Ectodermal cell (in vitro differentiated cells): ENCODE results near the gene MOK.

Experiments used
- H3K27ac ChIP-seq: 2 replicates; pipeline ENCODE4 v1.7.0; 2013; ENCODE audit warnings: mild to moderate bottlenecking, low read depth, low read length; ENCODE audit not compliant: insufficient read depth, poor library complexity, severe bottlenecking
- H3K27me3 ChIP-seq: 2 replicates; pipeline ENCODE4 v1.7.0; 2013; ENCODE audit warnings: mild to moderate bottlenecking, low read length; ENCODE audit not compliant: insufficient read depth, control insufficient read depth, poor library complexity, severe bottlenecking
- H3K36me3 ChIP-seq: one replicate; pipeline ENCODE4 v1.7.0; 2013; ENCODE audit warnings: low read length; ENCODE audit not compliant: control insufficient read depth, insufficient read depth
- H3K4me1 ChIP-seq: one replicate; pipeline ENCODE4 v1.7.0; 2013; ENCODE audit warnings: low read length; ENCODE audit not compliant: control insufficient read depth, insufficient read depth
- H3K4me3 ChIP-seq: 2 replicates; pipeline ENCODE4 v1.7.0; 2013; ENCODE audit warnings: low read depth, low read length, control low read depth; ENCODE audit not compliant: insufficient read depth
- H3K9me3 ChIP-seq: 2 replicates; pipeline ENCODE4 v1.7.0; 2013; ENCODE audit warnings: mild to moderate bottlenecking, low read length, moderate library complexity; ENCODE audit not compliant: control insufficient read depth
- WGBS, 2 experiments: methylation state at CpG; one replicate each; pipeline ENCODE4 v1.1.7; 2013; ENCODE audit warnings: missing lambda C conversion rate in 2 of 2; 5-methylcytosine and 5-hydroxymethylcytosine counted together

The MOK gene

GRCh38 chr14:102207831-102208365, 97.1 kb downstream of the MOK start:
- no peaks in the 10 kb centered on the region for H3K27me3 ChIP-seq
- 92 to 96% methylated on average over 13 of the region's 13 CpGs for WGBS, 2 experiments
- no peaks in the 10 kb centered on the region for H3K9me3 ChIP-seq
- H3K36me3 ChIP-seq = peaks cover 14% of the 10 kb centered on the region
- H3K4me3 ChIP-seq = no peak overlapping the region
- no peak overlapping the region for H3K27ac ChIP-seq
- H3K4me1 ChIP-seq = no peaks in the 10 kb centered on the region

- Histone ChIP-seq H3K9me3 (no peaks in the 10 kb centered on the region), H3K27me3 (no peaks in the 10 kb centered on the region), H3K27ac (no peak overlapping the region), H3K4me1 (no peaks in the 10 kb centered on the region), H3K36me3 (peaks cover 14% of the 10 kb centered on the region), H3K4me3 (no peak overlapping the region)
- 86 to 87% methylated on average over 8 of the region's 8 CpGs for WGBS, 2 experiments
Measured at GRCh38 chr14:102206918-102207317, 98.0 kb downstream of the MOK start.

DNA sequence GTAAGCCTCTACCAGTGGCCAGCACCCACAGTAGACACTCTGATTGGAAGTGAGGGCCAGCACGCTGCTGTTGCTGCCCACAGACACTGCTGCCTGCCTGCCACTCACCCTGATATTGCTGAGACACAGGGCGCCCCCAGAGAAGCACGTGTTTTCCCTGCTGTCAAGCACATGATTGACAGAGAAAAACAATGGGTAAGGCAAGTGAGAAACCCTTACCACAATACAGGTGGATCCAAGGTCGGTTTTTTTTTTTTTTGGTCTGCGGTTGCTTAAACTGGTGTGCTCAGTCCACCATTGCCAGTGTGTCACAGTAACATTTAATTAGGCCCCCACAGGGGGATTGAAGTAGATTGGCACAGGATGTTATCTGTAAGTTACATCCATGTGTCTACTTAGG, 99.4 kb downstream of the MOK start:
- 92 to 94% methylated on average over 4 to 5 of the region's 5 CpGs for WGBS, 2 experiments
- Histone ChIP-seq H3K4me3 (no peak overlapping the region), H3K36me3 (peaks cover 6% of the 10 kb centered on the region), H3K4me1 (no peaks in the 10 kb centered on the region), H3K27ac (no peak overlapping the region), H3K9me3 (no peaks in the 10 kb centered on the region), H3K27me3 (no peaks in the 10 kb centered on the region)

DNA sequence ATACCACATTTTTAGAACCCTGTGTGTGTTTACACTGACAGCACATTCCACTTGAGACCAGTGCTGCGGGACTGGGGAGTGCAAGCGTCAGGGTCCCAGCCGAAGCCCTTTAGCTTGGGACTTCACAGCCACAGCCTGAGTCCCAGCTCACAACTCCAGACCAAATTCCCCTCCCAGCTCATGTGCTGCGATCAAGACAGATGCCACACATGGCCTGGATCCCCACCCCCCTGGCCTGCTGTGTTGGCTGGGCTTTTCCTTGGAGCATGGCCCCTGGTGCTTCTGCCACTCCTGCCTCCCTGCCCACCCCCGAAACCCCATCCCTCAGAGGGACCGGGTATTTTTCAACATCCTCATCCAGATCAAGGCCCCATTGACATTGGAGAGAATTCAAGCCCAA, 101.6 kb downstream of the MOK start:
- Histone ChIP-seq H3K4me1 (no peaks in the 10 kb centered on the region), H3K4me3 (no peak overlapping the region), H3K36me3 (peaks cover 6% of the 10 kb centered on the region), H3K27me3 (no peaks in the 10 kb centered on the region), H3K9me3 (no peaks in the 10 kb centered on the region), H3K27ac (no peak overlapping the region)
- 88 to 89% methylated on average over 6 of the region's 6 CpGs for WGBS, 2 experiments

DNA sequence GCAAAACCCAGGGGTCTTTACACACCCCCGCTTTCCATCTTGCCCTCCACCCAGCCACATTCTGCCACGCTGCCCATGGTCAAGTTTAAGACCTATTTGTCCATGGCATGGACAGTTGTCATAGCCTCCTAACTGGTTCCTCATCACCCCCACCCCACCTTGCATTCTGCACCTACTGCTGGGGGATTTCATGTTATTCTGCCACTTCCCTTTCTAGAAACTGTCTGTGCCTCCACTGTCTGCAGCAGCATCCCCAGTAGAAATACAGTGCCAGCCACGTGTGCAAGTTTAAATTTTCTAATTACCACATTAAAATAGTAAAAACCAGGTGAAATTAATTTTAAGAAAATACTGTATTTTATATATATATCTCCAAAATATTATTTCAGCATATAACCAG, 102.0 kb downstream of the MOK start:
- H3K27ac ChIP-seq = no peak overlapping the region
- H3K36me3 ChIP-seq = peaks cover 6% of the 10 kb centered on the region
- H3K4me3 ChIP-seq = no peak overlapping the region
- no peaks in the 10 kb centered on the region for H3K4me1 ChIP-seq
- no peaks in the 10 kb centered on the region for H3K9me3 ChIP-seq
- H3K27me3 ChIP-seq = no peaks in the 10 kb centered on the region
- WGBS, 2 experiments = 94 to 97% methylated on average over 2 of the region's 3 CpGs

GRCh38 chr14:102201776-102202175, 103.2 kb downstream of the MOK start:
- Histone ChIP-seq H3K4me1 (no peaks in the 10 kb centered on the region), H3K27me3 (no peaks in the 10 kb centered on the region), H3K36me3 (peaks cover 10% of the 10 kb centered on the region), H3K27ac (no peak overlapping the region), H3K4me3 (no peak overlapping the region), H3K9me3 (no peaks in the 10 kb centered on the region)
- 86 to 87% methylated on average over 4 of the region's 4 CpGs for WGBS, 2 experiments

DNA sequence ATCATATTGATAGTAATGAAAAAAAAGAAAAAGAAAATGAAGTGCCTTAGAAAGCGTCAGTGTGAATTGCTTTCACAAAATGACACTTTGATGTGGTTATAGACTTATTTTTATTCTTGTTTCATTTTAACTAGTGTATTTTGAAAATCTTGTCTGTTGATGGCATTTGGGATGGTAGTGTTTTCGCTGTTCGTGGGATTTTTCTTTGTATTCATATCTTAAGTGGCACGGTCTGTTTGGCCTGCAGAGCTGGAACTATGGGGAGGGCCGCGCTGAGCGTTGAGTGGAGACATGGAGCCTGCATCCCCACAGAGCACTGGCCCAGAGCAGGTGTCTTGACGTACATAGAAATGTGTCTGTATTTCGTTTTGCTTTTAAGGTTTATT, 103.6 kb downstream of the MOK start:
- Histone ChIP-seq H3K4me3 (no peak overlapping the region), H3K27ac (no peak overlapping the region), H3K4me1 (no peaks in the 10 kb centered on the region), H3K9me3 (no peaks in the 10 kb centered on the region), H3K36me3 (peaks cover 14% of the 10 kb centered on the region), H3K27me3 (no peaks in the 10 kb centered on the region)
- 91 to 95% methylated on average over 8 to 9 of the region's 9 CpGs for WGBS, 2 experiments

DNA sequence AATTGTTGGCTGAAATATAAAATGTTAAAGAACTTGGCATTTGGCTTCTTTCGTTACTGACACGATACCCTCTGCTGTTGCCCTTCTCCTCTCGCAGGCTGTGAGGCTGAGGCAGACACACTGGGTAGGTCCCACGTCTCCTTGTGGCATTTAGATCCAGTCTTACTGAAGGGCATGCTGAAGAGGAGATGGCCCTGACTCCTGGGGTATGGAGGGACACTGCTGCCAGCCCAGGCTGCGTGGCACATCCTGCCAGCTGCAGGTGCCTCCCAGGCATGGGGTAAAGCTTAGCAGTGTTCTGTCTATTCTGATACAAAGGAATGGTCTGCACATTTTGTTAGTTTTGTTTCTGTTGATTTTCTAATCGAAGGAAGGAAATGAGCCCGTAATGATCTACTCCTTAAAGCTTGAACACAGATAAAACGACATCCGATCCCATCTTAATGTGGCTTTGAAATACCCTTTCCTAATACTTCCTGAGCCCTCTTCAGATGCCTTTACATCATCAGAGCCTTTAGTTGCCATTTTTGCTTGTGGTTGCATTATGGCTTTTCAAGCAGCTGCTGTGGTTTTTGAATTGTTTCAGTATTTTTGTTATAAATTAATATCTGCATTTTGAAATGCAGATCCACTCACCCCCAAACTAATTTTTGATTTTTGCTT, 104.1 kb downstream of the MOK start:
- Histone ChIP-seq H3K4me3 (no peak overlapping the region), H3K27me3 (no peaks in the 10 kb centered on the region), H3K27ac (no peak overlapping the region), H3K36me3 (peaks cover 15% of the 10 kb centered on the region), H3K4me1 (no peaks in the 10 kb centered on the region), H3K9me3 (no peaks in the 10 kb centered on the region)
- 96% methylated on average over 9 of the region's 9 CpGs for WGBS, 2 experiments

GRCh38 chr14:102197317-102197853, 107.6 kb downstream of the MOK start:
- Histone ChIP-seq H3K4me1 (no peaks in the 10 kb centered on the region), H3K9me3 (no peaks in the 10 kb centered on the region), H3K27ac (no peak overlapping the region), H3K36me3 (peaks cover 9% of the 10 kb centered on the region), H3K4me3 (no peak overlapping the region), H3K27me3 (no peaks in the 10 kb centered on the region)
- 96 to 97% methylated on average over 5 of the region's 5 CpGs for WGBS, 2 experiments

GRCh38 chr14:102196902-102197230, 108.1 kb downstream of the MOK start:
- Histone ChIP-seq H3K27me3 (no peaks in the 10 kb centered on the region), H3K27ac (no peak overlapping the region), H3K4me1 (no peaks in the 10 kb centered on the region), H3K36me3 (peaks cover 9% of the 10 kb centered on the region), H3K4me3 (no peak overlapping the region), H3K9me3 (no peaks in the 10 kb centered on the region)
- 69 to 72% methylated on average over 4 of the region's 4 CpGs for WGBS, 2 experiments
